Measurements from ENCODE around the gene IL33. TPM values are rescaled to one million over a fixed set of nuclear protein-coding genes. Genes with fewer than 3 reads are reported as not detected.

IL33 gene
- total RNA-seq, 1 experiment from 2014 or later, result not detected

- no peak for DNase-seq
- no peaks in the 10 kb centered on the region for H3K79me2 ChIP-seq (ENCODE audit: low read depth)
- no peak overlapping the region for H3K27ac ChIP-seq
- no peaks in the 10 kb centered on the region for H4K20me1 ChIP-seq (ENCODE audit: insufficient read depth)
- no peak overlapping the region for H3K4me2 ChIP-seq
- ChIA-PET POLR2A (ENCODE audit: unreplicated experiment) (no interaction called here), CTCF (no interaction called here)
- no peaks in the 10 kb centered on the region for H3F3A ChIP-seq (ENCODE audit: insufficient read depth, low read depth)
- no peaks in the 10 kb centered on the region; the same call in 1 of the 2 replicates for H3K4me1 ChIP-seq (replicated peaks; ENCODE audit: insufficient read depth)
- intact Hi-C loops (cut with micrococcal nuclease; ENCODE audit: unreplicated experiment), result no loop called here
- no peaks in the 10 kb centered on the region for H3K9me2 ChIP-seq (ENCODE audit: insufficient read depth)
- H3K36me3 ChIP-seq (ENCODE audit: low read depth), result no peaks in the 10 kb centered on the region
- no peak overlapping the region for H3K4me3 ChIP-seq
- no peaks in the 10 kb centered on the region for H3K9me3 ChIP-seq (ENCODE audit: insufficient read depth, low read depth)
- TF ChIP-seq EZH2 (IDR thresholded peaks at IDR 0.05; ENCODE audit: low read depth) (no peak), CTCF (conservative IDR thresholded peaks at IDR 0.05) (no peak)
- no TSS peak for BruUV-seq (replicated peaks)
- H3K27me3 ChIP-seq (ENCODE audit: insufficient read depth, low read depth), result no peaks in the 10 kb centered on the region
- no peak overlapping the region for H2AFZ ChIP-seq
Measured at GRCh38 chr9:6234014-6234413, 18.4 kb downstream of the IL33 start.

DNA sequence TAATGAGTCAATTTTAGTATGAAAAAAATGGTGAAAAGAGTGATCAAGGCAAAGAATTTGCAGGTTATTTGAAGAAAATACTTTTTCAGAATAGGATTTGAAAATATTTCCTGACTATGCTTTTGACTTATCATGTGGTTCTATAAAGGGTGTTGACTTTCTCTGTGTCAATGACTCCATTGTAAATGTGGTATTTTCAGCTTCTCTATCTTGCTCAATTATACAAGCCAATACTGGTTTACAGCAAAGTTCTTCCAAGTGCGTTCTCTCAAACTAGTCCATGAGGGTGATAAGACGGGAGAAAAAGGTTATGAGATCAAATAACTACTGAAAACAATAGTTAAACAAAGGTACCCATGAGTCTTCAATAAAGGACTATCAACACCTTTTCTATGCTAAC is 21.7 kb downstream of the IL33 start:
- H3K27me3 ChIP-seq (ENCODE audit: insufficient read depth, low read depth), result no peaks in the 10 kb centered on the region
- H3K9me3 ChIP-seq (ENCODE audit: insufficient read depth, low read depth), result no peaks in the 10 kb centered on the region; the same call in 1 of the 2 replicates
- no peaks in the 10 kb centered on the region for H4K20me1 ChIP-seq (ENCODE audit: insufficient read depth)
- TF ChIP-seq EZH2 (IDR thresholded peaks at IDR 0.05; ENCODE audit: low read depth), result no peak
- TF ChIP-seq CTCF (conservative IDR thresholded peaks at IDR 0.05), result no peak
- ChIA-PET POLR2A (ENCODE audit: unreplicated experiment) (no interaction called here), CTCF (no interaction called here)
- H2AFZ ChIP-seq, result no peak overlapping the region
- no peaks in the 10 kb centered on the region for H3K9me2 ChIP-seq (ENCODE audit: insufficient read depth)
- H3K4me1 ChIP-seq (replicated peaks; ENCODE audit: insufficient read depth), result no peaks in the 10 kb centered on the region
- no peak overlapping the region for H3K27ac ChIP-seq
- intact Hi-C loops (cut with micrococcal nuclease; ENCODE audit: unreplicated experiment), result no loop called here
- BruUV-seq (replicated peaks), result no TSS peak
- H3K79me2 ChIP-seq (ENCODE audit: low read depth), result no peaks in the 10 kb centered on the region
- H3K36me3 ChIP-seq (ENCODE audit: low read depth), result no peaks in the 10 kb centered on the region
- no peak overlapping the region for H3K4me2 ChIP-seq
- no peaks in the 10 kb centered on the region for H3F3A ChIP-seq (ENCODE audit: insufficient read depth, low read depth)
- no peak for DNase-seq
- H3K4me3 ChIP-seq, result no peak overlapping the region

DNA sequence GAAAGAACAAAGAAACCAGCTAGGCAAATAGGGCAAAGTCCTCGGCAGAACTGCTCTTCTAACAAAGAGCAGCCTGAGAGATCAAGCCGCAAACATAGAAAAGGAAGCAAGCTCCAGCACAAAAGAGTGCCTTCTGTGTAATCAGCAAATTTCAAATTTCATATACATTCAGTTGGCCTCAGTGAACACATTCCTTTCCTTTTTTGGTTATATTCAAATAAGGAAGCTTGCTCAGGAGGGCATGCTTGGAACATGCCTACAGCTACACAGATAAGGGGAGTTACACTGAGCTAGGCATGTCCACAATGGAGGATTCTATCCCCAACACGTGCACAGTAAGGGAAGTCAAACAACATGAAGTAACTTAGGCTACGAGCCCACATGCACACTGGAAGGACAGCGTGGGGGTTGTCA is 23.4 kb downstream of the IL33 start:
- no peak for DNase-seq
- Histone ChIP-seq H3F3A (ENCODE audit: insufficient read depth, low read depth) (no peaks in the 10 kb centered on the region), H3K4me1 (replicated peaks; ENCODE audit: insufficient read depth) (no peaks in the 10 kb centered on the region), H3K9me2 (ENCODE audit: insufficient read depth) (no peaks in the 10 kb centered on the region), H3K4me2 (no peak overlapping the region), H3K27me3 (ENCODE audit: insufficient read depth, low read depth) (no peaks in the 10 kb centered on the region), H3K79me2 (ENCODE audit: low read depth) (no peaks in the 10 kb centered on the region), H2AFZ (no peak overlapping the region), H3K27ac (no peak overlapping the region), H3K9me3 (ENCODE audit: insufficient read depth, low read depth) (no peaks in the 10 kb centered on the region; the same call in 1 of the 2 replicates), H3K4me3 (no peak overlapping the region), H4K20me1 (ENCODE audit: insufficient read depth) (no peaks in the 10 kb centered on the region), H3K36me3 (ENCODE audit: low read depth) (no peaks in the 10 kb centered on the region)
- ChIA-PET CTCF (no interaction called here), POLR2A (ENCODE audit: unreplicated experiment) (no interaction called here)
- no peak for TF ChIP-seq EZH2 (IDR thresholded peaks at IDR 0.05; ENCODE audit: low read depth)
- no peak for TF ChIP-seq CTCF (conservative IDR thresholded peaks at IDR 0.05)
- intact Hi-C loops (cut with micrococcal nuclease; ENCODE audit: unreplicated experiment), result no loop called here
- BruUV-seq (replicated peaks), result no TSS peak

Data from PC-9 (cell line).